ENCODE results near the gene GNRHR.

DNA sequence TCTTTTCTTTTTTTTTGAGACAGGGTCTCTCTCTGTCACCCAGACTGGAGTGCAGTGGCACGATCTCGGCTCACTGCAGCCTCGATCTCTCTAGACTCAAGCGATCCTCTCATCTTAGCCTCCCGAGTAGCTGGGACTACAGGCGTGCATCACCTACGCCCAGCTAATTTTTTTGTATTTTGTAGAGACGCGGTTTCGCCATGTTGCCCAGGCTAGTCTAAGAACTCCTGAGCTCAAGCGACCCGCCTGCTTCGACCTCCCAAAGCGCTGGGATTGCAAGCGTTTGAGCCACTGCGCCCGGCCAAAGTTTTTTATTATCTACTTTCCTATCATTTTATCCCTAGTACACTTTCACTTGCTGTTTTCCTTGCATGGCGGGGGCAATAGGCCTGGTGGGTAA, 54.6 kb downstream of the GNRHR start:
- TF ChIP-seq CTCF (IDR thresholded peaks at IDR 0.05) (no peak), POLR2A (IDR thresholded peaks at IDR 0.05) (no peak), POLR2AphosphoS5 (IDR thresholded peaks at IDR 0.05) (no peak)
